HCT116 (cell line): ENCODE results near the gene TEKT5. TPM values are rescaled to one million over a fixed set of nuclear protein-coding genes. Genes with fewer than 3 reads are reported as not detected.

ENCODE experiments used
- ATAC-seq: fragments of 200-7000 bp; cut with Tn5 transposase; 2 replicates; pipeline ENCODE4 v1.9.1; 2020; ENCODE audit warnings: mild to moderate bottlenecking, moderate library complexity
- BruUV-seq: library from RNA; stranded (reverse); fragments of 400-500 nt; replicated peaks from 2 replicates; lab custom pipeline; 2021; lab: Mats Ljungman, UMichigan
- CTCF ChIA-PET: fragments of 300-600 bp; sonication (Branson Sonifier 250); formaldehyde crosslinking; loops from one replicate; lab custom pipeline; 2021; ENCODE audit warnings: antibody characterized with exemption; lab: Charles Lee
- POLR2A ChIA-PET: fragments of 300-600, 350-600 bp; sonication (Branson Sonifier 250); formaldehyde crosslinking; loops from one replicate; lab custom pipeline; 2021; ENCODE audit warnings: antibody characterized with exemption; lab: Charles Lee
- RAD21 ChIA-PET, 2 experiments: fragments of 300-600 bp; sonication (Branson Sonifier 250); formaldehyde crosslinking; loops; one replicate each; lab custom pipeline; 2023; ENCODE audit warnings: low total read pairs in 2 of 2; ENCODE audit not compliant: uncharacterized antibody in 2 of 2, unreplicated experiment in 2 of 2, low non-redundant PET in 1 of 2; lab: Charles Lee
- DNase-seq: peaks from one replicate; pipeline ENCODE4 v3.0.0-alpha.2; 2010; ENCODE audit warnings: low read depth, low spot score
- H2AFZ ChIP-seq: fragments of 200-600 bp; shearing (Covaris generic), sonication (generic); 2 replicates; pipeline ENCODE4 v1.6.1; 2017; ENCODE audit warnings: low read depth, mixed run types, mixed read lengths, antibody characterized with exemption, low read length; ENCODE audit not compliant: poor library complexity, severe bottlenecking
- H3K27ac ChIP-seq: 2 replicates; pipeline ENCODE4 v1.5.1; 2012; ENCODE audit warnings: low read depth, low read length
- H3K27me3 ChIP-seq: fragments of 200-600 bp; sonication (generic); 2 replicates; pipeline ENCODE4 v1.6.1; 2016; ENCODE audit warnings: mixed run types, low read length, mixed read lengths; ENCODE audit not compliant: insufficient read depth
- H3K36me3 ChIP-seq, 2 experiments: fragments of 200-500 bp in 1 of 2; fragments of 200-600 bp in 1 of 2; sonication (Bioruptor generic) in 1 of 2; sonication (generic) in 1 of 2; 2 replicates each; pipeline versions ENCODE4 v1.5.1 to v1.6.1; 2014 to 2016; ENCODE audit warnings: low read length in 2 of 2, inconsistent platforms in 1 of 2, mixed read lengths in 1 of 2, mixed run types in 1 of 2; ENCODE audit not compliant: insufficient read depth in 2 of 2, control insufficient read depth in 1 of 2
- H3K4me1 ChIP-seq, 2 experiments: fragments of 200-600 bp in 1 of 2; sonication (generic) in 1 of 2; 2 replicates each; pipeline versions ENCODE4 v1.5.1 to v1.6.1; 2012 to 2017; ENCODE audit warnings: low read length in 2 of 2, inconsistent platforms in 1 of 2, mild to moderate bottlenecking in 1 of 2, mixed read lengths in 1 of 2, mixed run types in 1 of 2, moderate library complexity in 1 of 2; ENCODE audit not compliant: insufficient read depth in 2 of 2, control insufficient read depth in 1 of 2
- H3K4me2 ChIP-seq: fragments of 200-600 bp; sonication (generic); 2 replicates; pipeline ENCODE4 v1.6.1; 2017; ENCODE audit warnings: mixed run types, low read length, mixed read lengths
- H3K4me3 ChIP-seq, 2 experiments: fragments of 200-600 bp in 1 of 2; sonication (generic) in 1 of 2; replicated peaks in 1 of 2; 2 replicates each; pipeline ENCODE4 v1.5.1; 2011 to 2016; ENCODE audit warnings: low read length in 2 of 2, control low read depth in 1 of 2, low read depth in 1 of 2, mild to moderate bottlenecking in 1 of 2, mixed read lengths in 1 of 2, mixed run types in 1 of 2
- H3K79me2 ChIP-seq: fragments of 200-600 bp; sonication (generic); 2 replicates; pipeline ENCODE4 v1.6.1; 2017; ENCODE audit warnings: mild to moderate bottlenecking, mixed run types, low read length, moderate library complexity, mixed read lengths; ENCODE audit not compliant: insufficient read depth
- H3K9ac ChIP-seq: fragments of 200-600 bp; sonication (generic); 2 replicates; pipeline ENCODE4 v1.6.1; 2016; ENCODE audit warnings: low read length, mixed read lengths
- H3K9me2 ChIP-seq: fragments of 200-600 bp; sonication (generic), shearing (Covaris generic); 2 replicates; pipeline ENCODE4 v1.6.1; 2017; ENCODE audit warnings: mixed run types, mild to moderate bottlenecking, moderate library complexity; ENCODE audit not compliant: insufficient read depth
- H3K9me3 ChIP-seq, 2 experiments: fragments of 200-500 bp in 1 of 2; fragments of 200-600 bp in 1 of 2; sonication (Bioruptor generic) in 1 of 2; sonication (generic) in 1 of 2; 2 replicates each; pipeline ENCODE4 v1.6.1; 2014 to 2017; ENCODE audit warnings: low read length in 2 of 2, mixed read lengths in 2 of 2, inconsistent platforms in 1 of 2, low read depth in 1 of 2, mild to moderate bottlenecking in 1 of 2, mixed run types in 1 of 2, moderate library complexity in 1 of 2; ENCODE audit not compliant: control insufficient read depth in 1 of 2, insufficient read depth in 1 of 2
- H4K20me1 ChIP-seq: fragments of 200-600 bp; sonication (generic), shearing (Covaris generic); 2 replicates; pipeline ENCODE4 v1.6.1; 2017; ENCODE audit warnings: mixed run types, mild to moderate bottlenecking, moderate library complexity; ENCODE audit not compliant: insufficient read depth
- ATF3 ChIP-seq: IDR thresholded peaks from 2 replicates; pipeline ENCODE4 v1.6.1; 2012
- CEBPB ChIP-seq: IDR thresholded peaks from 2 replicates; pipeline ENCODE4 v1.6.1; 2012; ENCODE audit warnings: low read depth
- ELF1 ChIP-seq: IDR thresholded peaks from 2 replicates; pipeline ENCODE4 v1.6.1; 2012; ENCODE audit warnings: low read depth, borderline replicate concordance
- EZH2 ChIP-seq: fragments of 200-600 bp; sonication (generic); IDR thresholded peaks from 2 replicates; pipeline ENCODE4 v1.6.1; 2017; ENCODE audit warnings: antibody characterized with exemption, mixed run types
- EZH2phosphoT487 ChIP-seq: fragments of 200-600 bp; IDR thresholded peaks from 2 replicates; pipeline ENCODE4 v1.6.1; 2018; ENCODE audit warnings: antibody characterized with exemption, borderline replicate concordance
- FOSL1 ChIP-seq: IDR thresholded peaks from 2 replicates; pipeline ENCODE4 v1.6.1; 2012; ENCODE audit warnings: low read depth
- JUND ChIP-seq: IDR thresholded peaks from 2 replicates; pipeline ENCODE4 v1.6.1; 2012
- MAX ChIP-seq: IDR thresholded peaks from 2 replicates; pipeline ENCODE4 v1.6.1; 2012
- POLR2AphosphoS5 ChIP-seq: IDR thresholded peaks from 2 replicates; pipeline ENCODE4 v1.6.1; 2011; ENCODE audit warnings: mild to moderate bottlenecking, low read depth, low read length, moderate library complexity
- SIN3A ChIP-seq: IDR thresholded peaks from 2 replicates; pipeline ENCODE4 v1.6.1; 2012; ENCODE audit warnings: low read depth
- SRF ChIP-seq: IDR thresholded peaks from 2 replicates; pipeline ENCODE4 v1.6.1; 2012; ENCODE audit warnings: low read depth
- TCF7L2 ChIP-seq: IDR thresholded peaks from 2 replicates; pipeline ENCODE4 v1.7.0; 2011; ENCODE audit warnings: borderline replicate concordance, inconsistent platforms; ENCODE audit not compliant: insufficient read depth, insufficient read length; ENCODE audit errors: extremely low read depth
- YY1 ChIP-seq: IDR thresholded peaks from 2 replicates; pipeline ENCODE4 v1.6.1; 2011; ENCODE audit warnings: low read length, low read depth, moderate library complexity, mild to moderate bottlenecking; ENCODE audit not compliant: insufficient replicate concordance; ENCODE audit errors: extremely low read depth
- ZFX ChIP-seq: fragments of 450-650 bp; IDR thresholded peaks from 2 replicates; pipeline ENCODE4 v1.6.1; 2017
- ZNF274 ChIP-seq: fragments of 200-500 bp; sonication (Bioruptor generic); IDR thresholded peaks from 2 replicates; pipeline ENCODE4 v1.6.1; 2014; ENCODE audit warnings: mild to moderate bottlenecking, low read depth, low read length, inconsistent platforms
- intact Hi-C: fragments of 100-400 bp; cut with micrococcal nuclease; formaldehyde crosslinking; loops from 2 replicates; pipeline ENCODE4 v1.10.0; 2022
- total RNA-seq: library from RNA; stranded (reverse); gene quantifications from one replicate; pipeline ENCODE4 v1.2.1, GENCODE V29; 2021; ENCODE audit not compliant: unreplicated experiment
- TF ChIP-seq, protein P1 (sequence below): IDR thresholded peaks from 2 replicates; pipeline ENCODE4 v1.6.1; 2012; ENCODE audit warnings: low read depth

TEKT5 gene
- total RNA-seq, 1 experiment from 2014 or later, result 0.37 TPM

GRCh38 chr16:10669791-10670190 is 24.9 kb downstream of the TEKT5 start:
- Histone ChIP-seq H3K9me3 (no peaks in the 10 kb centered on the region), H3K36me3 (no peaks in the 10 kb centered on the region), H2AFZ (no peak overlapping the region), H3K4me1 (no peaks in the 10 kb centered on the region), H3K4me2 (no peak overlapping the region), H3K27ac (no peak overlapping the region), H3K27me3 (no peaks in the 10 kb centered on the region), H4K20me1 (no peaks in the 10 kb centered on the region), H3K4me3 (no peak overlapping the region), H3K9me2 (no peaks in the 10 kb centered on the region), H3K79me2 (no peaks in the 10 kb centered on the region), H3K9ac (no peak overlapping the region)
- ChIA-PET POLR2A (no interaction called here), CTCF (interaction anchor here (1.4 kb wide), 1 partner anchor 249 kb away, joined by 6 read pairs; no protein-coding TSS in a partner anchor), RAD21 (no interaction called here)
- DNase-seq (no peak), ATAC-seq (no peak)
- no TSS peak for BruUV-seq
- intact Hi-C loops, result loop anchor here (2.0 to 5.0 kb wide), 3 partner anchors 59 to 248 kb away; no protein-coding TSS in a partner anchor
- TF ChIP-seq, protein P1, sequence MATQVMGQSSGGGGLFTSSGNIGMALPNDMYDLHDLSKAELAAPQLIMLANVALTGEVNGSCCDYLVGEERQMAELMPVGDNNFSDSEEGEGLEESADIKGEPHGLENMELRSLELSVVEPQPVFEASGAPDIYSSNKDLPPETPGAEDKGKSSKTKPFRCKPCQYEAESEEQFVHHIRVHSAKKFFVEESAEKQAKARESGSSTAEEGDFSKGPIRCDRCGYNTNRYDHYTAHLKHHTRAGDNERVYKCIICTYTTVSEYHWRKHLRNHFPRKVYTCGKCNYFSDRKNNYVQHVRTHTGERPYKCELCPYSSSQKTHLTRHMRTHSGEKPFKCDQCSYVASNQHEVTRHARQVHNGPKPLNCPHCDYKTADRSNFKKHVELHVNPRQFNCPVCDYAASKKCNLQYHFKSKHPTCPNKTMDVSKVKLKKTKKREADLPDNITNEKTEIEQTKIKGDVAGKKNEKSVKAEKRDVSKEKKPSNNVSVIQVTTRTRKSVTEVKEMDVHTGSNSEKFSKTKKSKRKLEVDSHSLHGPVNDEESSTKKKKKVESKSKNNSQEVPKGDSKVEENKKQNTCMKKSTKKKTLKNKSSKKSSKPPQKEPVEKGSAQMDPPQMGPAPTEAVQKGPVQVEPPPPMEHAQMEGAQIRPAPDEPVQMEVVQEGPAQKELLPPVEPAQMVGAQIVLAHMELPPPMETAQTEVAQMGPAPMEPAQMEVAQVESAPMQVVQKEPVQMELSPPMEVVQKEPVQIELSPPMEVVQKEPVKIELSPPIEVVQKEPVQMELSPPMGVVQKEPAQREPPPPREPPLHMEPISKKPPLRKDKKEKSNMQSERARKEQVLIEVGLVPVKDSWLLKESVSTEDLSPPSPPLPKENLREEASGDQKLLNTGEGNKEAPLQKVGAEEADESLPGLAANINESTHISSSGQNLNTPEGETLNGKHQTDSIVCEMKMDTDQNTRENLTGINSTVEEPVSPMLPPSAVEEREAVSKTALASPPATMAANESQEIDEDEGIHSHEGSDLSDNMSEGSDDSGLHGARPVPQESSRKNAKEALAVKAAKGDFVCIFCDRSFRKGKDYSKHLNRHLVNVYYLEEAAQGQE, result no peak
- TF ChIP-seq EZH2 (no peak), FOSL1 (no peak), JUND (no peak), YY1 (no peak), ELF1 (no peak), POLR2AphosphoS5 (no peak), ZFX (no peak), EZH2phosphoT487 (no peak), MAX (no peak), ZNF274 (no peak), CEBPB (no peak), ATF3 (no peak), SIN3A (no peak), TCF7L2 (no peak), SRF (no peak)
